HUES6 (cell line): ENCODE data around the gene ESR2.
"Not testable (repeated sequence)": the region's sequence is repeated elsewhere in the genome, so short reads cannot be mapped to it uniquely, and the experiment has no call there.

Source experiments
- H3K27ac ChIP-seq: 2 replicates; pipeline ENCODE4 v1.7.0; 2013; ENCODE audit warnings: low read depth, mild to moderate bottlenecking, low read length, inconsistent platforms
- H3K27me3 ChIP-seq: 2 replicates; pipeline ENCODE4 v1.6.1; 2013; ENCODE audit warnings: low read length; ENCODE audit not compliant: control insufficient read depth, insufficient read depth
- H3K36me3 ChIP-seq: 2 replicates; pipeline ENCODE4 v1.6.1; 2013; ENCODE audit warnings: low read length; ENCODE audit not compliant: control insufficient read depth, insufficient read depth
- H3K4me1 ChIP-seq: 2 replicates; pipeline ENCODE4 v1.6.1; 2013; ENCODE audit warnings: low read length; ENCODE audit not compliant: control insufficient read depth, insufficient read depth
- H3K4me3 ChIP-seq: 2 replicates; pipeline ENCODE4 v1.5.1; 2013; ENCODE audit warnings: low read depth, low read length
- H3K9ac ChIP-seq: one replicate; pipeline ENCODE4 v1.6.1; 2013; ENCODE audit warnings: mild to moderate bottlenecking, low read length
- H3K9me3 ChIP-seq: 2 replicates; pipeline ENCODE4 v1.6.1; 2013; ENCODE audit warnings: low read depth, low read length; ENCODE audit not compliant: control insufficient read depth, insufficient read depth

ESR2 gene

GRCh38 chr14:64293976-64294671, at the start of gene ESR2:
ESR2 (minus strand) TSS chr14:64294371; CDS start chr14:64282985, 11,386 bp downstream.
- H3K4me3 ChIP-seq, result peak within 1 kb of the TSS; percentile 68
- no peaks in the 10 kb centered on the region for H3K9me3 ChIP-seq
- no peak within 1 kb of the TSS for H3K27ac ChIP-seq
- H3K36me3 ChIP-seq, result no peaks in the 10 kb centered on the region
- H3K27me3 ChIP-seq, result peaks cover 44% of the 10 kb centered on the region
- no peak within 1 kb of the TSS for H3K9ac ChIP-seq
- peaks cover 10% of the 10 kb centered on the region for H3K4me1 ChIP-seq

GRCh38 chr14:64340560-64341196, 46.5 kb upstream of the ESR2 start:
- Histone ChIP-seq H3K27me3 (no peaks in the 10 kb centered on the region), H3K36me3 (no peaks in the 10 kb centered on the region), H3K4me3 (no peak overlapping the region), H3K9me3 (peaks cover 11% of the 10 kb centered on the region), H3K27ac (no peak overlapping the region), H3K4me1 (peaks cover 5% of the 10 kb centered on the region), H3K9ac (no peak overlapping the region)

GRCh38 chr14:64338616-64339316, 44.6 kb upstream of the ESR2 start:
- peak overlapping the region; percentile 88 for H3K9ac ChIP-seq
- H3K4me1 ChIP-seq, result peaks cover 5% of the 10 kb centered on the region
- H3K4me3 ChIP-seq, result peak overlapping the region; percentile 85
- H3K27me3 ChIP-seq, result no peaks in the 10 kb centered on the region
- peaks cover 11% of the 10 kb centered on the region for H3K9me3 ChIP-seq
- H3K36me3 ChIP-seq, result no peaks in the 10 kb centered on the region
- peak overlapping the region; percentile 54; the same call in 1 of the 2 replicates for H3K27ac ChIP-seq

- Histone ChIP-seq H3K9ac (peak overlapping the region; percentile 88), H3K4me1 (peaks cover 5% of the 10 kb centered on the region), H3K27me3 (no peaks in the 10 kb centered on the region), H3K4me3 (peak overlapping the region; percentile 85), H3K27ac (peak overlapping the region; percentile 48; the same call in 1 of the 2 replicates), H3K36me3 (no peaks in the 10 kb centered on the region), H3K9me3 (peaks cover 11% of the 10 kb centered on the region)
Observed at GRCh38 chr14:64337888-64338615, 43.9 kb upstream of the ESR2 start.

- H3K9ac ChIP-seq, result no peak overlapping the region
- no peaks in the 10 kb centered on the region for H3K9me3 ChIP-seq
- no peak overlapping the region for H3K4me3 ChIP-seq
- H3K4me1 ChIP-seq, result no peaks in the 10 kb centered on the region; the same call in 1 of the 2 replicates
- no peaks in the 10 kb centered on the region for H3K27me3 ChIP-seq
- H3K27ac ChIP-seq, result no peak overlapping the region
- no peaks in the 10 kb centered on the region for H3K36me3 ChIP-seq
Observed at GRCh38 chr14:64329149-64329548, 35.0 kb upstream of the ESR2 start.

GRCh38 chr14:64326502-64326901, 32.3 kb upstream of the ESR2 start:
- Histone ChIP-seq H3K4me3 (no peak overlapping the region), H3K27ac (no peak overlapping the region), H3K9ac (no peak overlapping the region), H3K9me3 (no peaks in the 10 kb centered on the region), H3K27me3 (no peaks in the 10 kb centered on the region), H3K4me1 (no peaks in the 10 kb centered on the region; the same call in 1 of the 2 replicates), H3K36me3 (no peaks in the 10 kb centered on the region)

- Histone ChIP-seq H3K27ac (no peak overlapping the region), H3K4me1 (no peaks in the 10 kb centered on the region; the same call in 1 of the 2 replicates), H3K4me3 (no peak overlapping the region), H3K36me3 (no peaks in the 10 kb centered on the region), H3K9me3 (no peaks in the 10 kb centered on the region), H3K27me3 (no peaks in the 10 kb centered on the region), H3K9ac (no peak overlapping the region)
Observed at GRCh38 chr14:64324895-64325294, 30.7 kb upstream of the ESR2 start.

- H3K4me3 ChIP-seq, result no peak overlapping the region
- no peak overlapping the region for H3K9ac ChIP-seq
- H3K27ac ChIP-seq, result no peak overlapping the region
- H3K27me3 ChIP-seq, result no peaks in the 10 kb centered on the region
- no peaks in the 10 kb centered on the region for H3K36me3 ChIP-seq
- no peaks in the 10 kb centered on the region for H3K9me3 ChIP-seq
- H3K4me1 ChIP-seq, result no peaks in the 10 kb centered on the region; the same call in 1 of the 2 replicates
Observed at GRCh38 chr14:64324461-64324860, 30.3 kb upstream of the ESR2 start.

- not testable (repeated sequence) for H3K4me1 ChIP-seq, H3K27me3 ChIP-seq, H3K9ac ChIP-seq, H3K36me3 ChIP-seq, H3K27ac ChIP-seq, H3K9me3 ChIP-seq, H3K4me3 ChIP-seq
Observed at GRCh38 chr14:64320362-64320761, 26.2 kb upstream of the ESR2 start.

GRCh38 chr14:64318695-64319094, 24.5 kb upstream of the ESR2 start:
- H3K9ac ChIP-seq, H3K4me3 ChIP-seq, H3K27ac ChIP-seq, H3K4me1 ChIP-seq, H3K27me3 ChIP-seq, H3K9me3 ChIP-seq, H3K36me3 ChIP-seq: not testable (repeated sequence)
